ENCODE measurements around the gene CTSO.

GRCh38 chr4:155956461-155956860, 2.8 kb upstream of the CTSO start:
- no peak for TF ChIP-seq EZH2 (IDR thresholded peaks at IDR 0.05; ENCODE audit: borderline replicate concordance)
- TF ChIP-seq, protein P1, sequence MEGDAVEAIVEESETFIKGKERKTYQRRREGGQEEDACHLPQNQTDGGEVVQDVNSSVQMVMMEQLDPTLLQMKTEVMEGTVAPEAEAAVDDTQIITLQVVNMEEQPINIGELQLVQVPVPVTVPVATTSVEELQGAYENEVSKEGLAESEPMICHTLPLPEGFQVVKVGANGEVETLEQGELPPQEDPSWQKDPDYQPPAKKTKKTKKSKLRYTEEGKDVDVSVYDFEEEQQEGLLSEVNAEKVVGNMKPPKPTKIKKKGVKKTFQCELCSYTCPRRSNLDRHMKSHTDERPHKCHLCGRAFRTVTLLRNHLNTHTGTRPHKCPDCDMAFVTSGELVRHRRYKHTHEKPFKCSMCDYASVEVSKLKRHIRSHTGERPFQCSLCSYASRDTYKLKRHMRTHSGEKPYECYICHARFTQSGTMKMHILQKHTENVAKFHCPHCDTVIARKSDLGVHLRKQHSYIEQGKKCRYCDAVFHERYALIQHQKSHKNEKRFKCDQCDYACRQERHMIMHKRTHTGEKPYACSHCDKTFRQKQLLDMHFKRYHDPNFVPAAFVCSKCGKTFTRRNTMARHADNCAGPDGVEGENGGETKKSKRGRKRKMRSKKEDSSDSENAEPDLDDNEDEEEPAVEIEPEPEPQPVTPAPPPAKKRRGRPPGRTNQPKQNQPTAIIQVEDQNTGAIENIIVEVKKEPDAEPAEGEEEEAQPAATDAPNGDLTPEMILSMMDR (IDR thresholded peaks at IDR 0.05; ENCODE audit: poor library complexity), result no peak

Data from hepatocyte (in vitro differentiated cells).